NCI-H2029 treated with DMSO at 0.1 percent for 48 hours (cell line): ENCODE measurements around the gene ZMYND11.
"Not testable (repeated sequence)": the region's sequence is repeated elsewhere in the genome, so short reads cannot be mapped to it uniquely, and the experiment has no call there.

Experiments used
- DNase-seq: peaks from one replicate; lab custom pipeline; 2025; lab: John Stamatoyannopoulos, UW

ZMYND11 gene

DNA sequence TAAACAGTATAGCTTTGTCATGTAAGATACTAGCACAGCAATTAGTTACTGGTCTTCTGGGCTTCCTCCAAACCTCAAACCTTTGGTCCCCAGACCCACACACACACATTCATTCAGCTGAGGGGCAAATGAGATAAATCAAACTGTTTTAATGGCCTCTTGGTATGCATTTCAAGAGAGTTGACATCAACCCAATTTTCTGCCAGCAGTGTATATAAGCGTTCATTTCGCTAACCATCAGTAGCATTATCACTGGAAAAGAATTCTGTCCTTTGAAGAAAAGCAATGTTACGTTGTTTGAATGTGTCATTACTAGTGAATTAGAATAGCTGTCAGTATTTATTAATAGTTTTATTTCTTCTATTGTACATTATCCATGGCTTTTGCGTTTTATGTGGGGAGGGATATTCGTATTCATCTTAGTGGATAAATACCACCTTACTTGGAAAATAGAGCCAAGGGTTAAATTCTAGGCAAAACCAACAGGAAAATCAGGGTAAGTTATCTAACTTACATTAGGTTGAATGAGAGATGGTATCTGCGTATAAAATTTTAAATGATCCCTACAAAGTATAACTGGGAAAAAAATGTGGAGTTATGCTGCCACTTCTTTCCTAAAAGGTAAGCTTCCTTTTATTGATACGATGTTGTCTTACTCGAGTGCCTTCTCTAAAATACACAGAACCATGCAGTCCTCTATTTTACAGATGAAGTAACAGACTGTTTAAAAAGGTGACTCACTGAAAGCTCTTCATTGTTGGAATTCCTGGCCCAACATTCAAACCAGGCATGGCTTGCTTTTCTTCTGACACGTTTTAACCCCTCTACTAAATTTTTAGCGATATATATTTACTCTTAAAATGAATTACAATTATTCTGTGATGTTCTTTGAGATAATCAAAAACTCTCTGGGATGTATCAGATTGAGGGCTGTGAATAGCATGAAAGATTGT, 2.0 kb upstream of the ZMYND11 start:
- DNase-seq, result no peak

DNA sequence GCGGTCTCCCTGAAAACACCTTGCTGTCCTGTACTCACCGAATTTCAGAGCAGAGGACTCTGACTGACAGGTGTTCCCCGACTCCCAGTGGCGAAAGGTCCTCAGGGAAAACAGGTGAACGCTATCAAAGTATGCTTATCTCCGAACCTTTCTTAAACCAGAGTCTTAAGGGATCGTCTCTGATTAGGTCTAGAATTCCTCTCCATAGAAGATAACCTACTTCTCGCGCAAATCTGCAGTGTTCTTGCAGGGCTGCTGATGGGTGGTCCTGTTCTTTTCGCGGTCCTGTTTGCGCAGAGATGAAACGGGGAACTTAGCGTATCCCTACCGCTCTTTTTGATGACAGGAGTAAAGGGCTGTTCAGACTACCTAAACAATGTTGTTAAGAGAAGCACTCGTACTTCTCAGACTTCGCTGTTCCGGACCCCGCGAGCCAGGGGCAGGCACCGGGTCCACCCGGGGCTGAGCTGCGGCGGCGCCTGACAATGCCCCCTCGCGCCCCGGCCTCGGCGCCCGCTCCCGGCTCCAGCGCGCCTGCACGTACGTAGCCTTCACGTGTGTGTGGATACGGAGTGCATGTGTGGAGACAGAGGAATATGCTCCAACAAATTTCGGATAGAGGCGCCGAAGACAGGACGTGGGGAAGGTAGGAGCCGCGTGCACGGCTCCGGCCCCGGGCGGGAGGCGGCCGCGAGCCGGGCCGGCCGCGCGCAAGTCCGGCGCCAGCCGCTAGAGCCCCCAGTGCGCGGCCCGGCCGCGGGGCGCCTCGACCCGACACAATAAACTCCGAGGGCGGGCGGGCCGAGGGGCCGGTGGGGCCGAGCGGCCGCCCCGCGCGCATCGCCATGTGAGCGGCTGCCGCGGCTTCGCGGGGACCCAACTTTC, 766 bp upstream of the ZMYND11 start:
- no peak for DNase-seq

DNA sequence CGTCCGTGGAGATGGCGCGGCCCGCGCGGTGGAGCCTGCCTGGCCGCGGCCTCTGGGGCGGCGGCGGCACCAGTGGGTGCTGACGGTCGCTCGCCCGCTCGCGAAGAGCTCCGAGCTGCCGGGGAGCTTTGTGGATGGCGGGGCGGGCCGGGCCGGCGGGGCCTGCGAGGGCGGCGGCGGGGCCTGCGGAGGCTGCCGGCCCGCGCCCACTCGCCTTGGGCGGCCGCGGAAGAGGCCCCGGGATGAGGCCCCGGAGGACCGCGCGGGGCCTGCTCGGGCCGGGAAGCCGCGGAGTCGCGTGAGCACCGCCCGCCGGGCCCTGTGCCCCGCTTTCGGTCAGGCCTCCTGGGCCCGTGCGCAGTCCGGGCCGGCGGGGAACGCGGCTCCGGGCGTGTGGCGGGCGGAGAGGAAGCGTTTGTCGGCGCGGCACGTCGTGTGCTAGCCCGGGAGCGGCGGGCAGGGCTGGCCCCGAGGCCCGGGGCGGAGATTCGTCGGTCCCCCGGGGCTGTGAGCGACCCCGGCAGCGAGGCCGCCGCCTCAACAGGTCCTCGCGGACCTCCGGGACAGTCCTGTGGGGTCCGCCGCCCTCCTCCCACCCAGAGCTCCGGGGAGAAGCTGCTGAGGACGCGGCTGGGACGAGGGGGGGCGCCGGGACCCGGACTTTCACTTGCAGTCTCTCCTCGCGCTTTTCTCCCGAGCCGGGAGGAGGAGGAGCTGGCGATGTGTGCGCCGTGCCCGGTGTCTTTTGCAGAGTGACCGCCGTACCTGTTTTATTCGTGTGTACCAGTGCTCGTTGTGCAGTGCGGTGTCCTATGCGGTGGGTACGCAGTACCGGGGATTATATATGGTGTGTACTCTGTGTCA, 578 bp downstream of the ZMYND11 start:
- DNase-seq, result no peak

DNA sequence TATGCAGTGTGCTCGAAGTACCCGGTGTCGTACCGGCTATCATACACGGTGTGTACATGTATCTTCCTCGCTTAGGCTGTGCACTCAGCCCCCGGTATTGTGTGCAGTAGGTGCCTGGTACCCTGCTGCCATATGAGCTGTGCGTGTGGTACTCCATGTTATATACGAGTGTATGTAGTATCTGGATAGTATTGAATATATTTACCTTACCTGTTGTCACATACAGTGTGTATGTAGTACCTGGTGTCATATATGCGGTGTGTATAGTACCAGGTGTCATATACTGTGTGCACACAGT, 1.2 kb downstream of the ZMYND11 start:
- no peak for DNase-seq

DNA sequence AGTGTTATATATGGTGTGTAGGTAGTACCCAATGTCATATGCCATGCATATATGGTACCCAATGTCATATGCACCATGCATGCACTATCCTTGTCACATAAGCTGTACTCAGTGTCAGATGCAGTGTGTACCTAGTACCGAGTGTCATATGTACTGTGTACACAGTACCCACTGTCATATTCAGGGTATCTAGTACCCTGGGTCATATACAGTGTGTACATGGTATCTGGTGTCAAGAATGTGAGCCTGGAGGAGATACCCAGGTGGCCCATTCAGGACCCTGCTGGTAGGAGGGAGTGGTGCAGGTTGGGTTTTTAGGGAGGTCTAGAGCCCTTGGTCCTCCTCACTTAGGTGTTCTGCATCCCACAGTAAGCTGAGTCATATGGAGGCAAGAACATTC, 1.8 kb downstream of the ZMYND11 start:
- no peak for DNase-seq

DNA sequence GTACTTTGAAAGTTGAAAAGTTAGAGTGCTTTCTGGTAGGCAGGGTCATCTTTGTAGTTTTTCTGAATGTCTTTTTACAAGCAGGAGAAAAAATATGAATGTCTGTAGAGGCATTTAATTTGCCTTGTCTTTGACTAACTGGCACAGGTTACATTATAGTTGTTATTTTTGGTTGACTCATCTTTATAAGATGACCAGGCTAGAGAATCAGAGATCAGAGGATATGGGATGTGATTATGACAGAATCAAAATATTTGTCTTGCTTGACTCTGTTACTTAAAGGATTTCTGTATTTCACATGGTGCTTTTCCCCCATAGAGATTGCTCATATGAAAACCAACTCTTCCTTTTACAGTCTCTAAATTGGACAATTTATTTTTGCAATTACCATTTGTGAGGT, 2.4 kb downstream of the ZMYND11 start:
- no peak for DNase-seq

DNA sequence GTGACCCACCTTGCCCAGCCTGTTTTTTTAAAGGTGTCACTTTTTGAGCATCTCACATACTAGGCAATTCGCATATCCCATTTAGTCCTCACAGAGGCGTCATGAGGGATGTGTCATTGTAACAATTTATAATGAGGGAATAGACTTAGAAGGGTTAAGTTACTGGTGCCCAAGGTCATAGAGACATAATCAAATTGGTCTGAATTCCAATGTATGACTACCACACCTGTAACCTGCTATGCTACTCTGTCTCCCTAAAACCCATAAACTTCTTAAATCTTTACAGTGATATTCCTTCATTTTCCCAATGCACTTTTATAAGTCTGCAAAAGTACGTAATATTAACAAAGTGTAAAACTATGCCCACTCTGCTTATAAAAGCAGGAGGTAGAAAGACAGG, 7.1 kb downstream of the ZMYND11 start:
- DNase-seq, result no peak

DNA sequence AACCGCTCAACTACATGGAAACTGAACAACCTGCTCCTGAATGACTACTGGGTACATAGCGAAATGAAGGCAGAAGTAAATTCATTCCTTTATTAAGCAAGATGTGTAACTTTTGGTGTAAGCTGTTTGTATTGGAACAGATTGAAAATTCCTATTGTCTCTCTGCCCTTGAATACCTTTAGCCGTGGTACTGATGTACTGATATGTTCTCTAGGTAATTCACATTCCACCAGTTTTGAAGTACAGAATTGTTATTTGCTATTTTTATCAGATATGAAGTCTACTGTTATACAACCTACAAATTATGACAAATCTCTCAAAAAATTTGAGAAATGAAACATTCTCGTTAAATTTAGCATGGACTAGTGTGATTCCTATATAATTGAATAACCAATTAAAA, 17.7 kb downstream of the ZMYND11 start:
- DNase-seq, result no peak

DNA sequence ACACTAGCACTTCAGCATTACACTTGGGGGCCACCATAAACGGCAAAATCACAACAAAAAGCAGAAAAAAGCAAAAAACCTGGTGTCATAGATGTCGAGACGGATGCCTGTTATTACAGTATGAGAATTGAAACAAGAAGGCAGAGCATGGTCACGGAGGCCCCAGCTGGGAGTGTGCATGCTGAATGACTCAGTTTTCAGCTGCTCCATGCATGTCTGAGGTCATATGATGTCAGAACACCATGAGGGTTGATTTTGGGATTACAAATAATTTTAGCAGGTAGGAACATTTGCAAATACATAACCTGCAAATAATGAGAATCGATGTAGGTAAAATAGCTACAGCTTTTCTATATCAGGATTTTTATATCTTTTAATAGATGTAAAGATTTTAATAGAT, 19.1 kb downstream of the ZMYND11 start:
- DNase-seq, result no peak

DNA sequence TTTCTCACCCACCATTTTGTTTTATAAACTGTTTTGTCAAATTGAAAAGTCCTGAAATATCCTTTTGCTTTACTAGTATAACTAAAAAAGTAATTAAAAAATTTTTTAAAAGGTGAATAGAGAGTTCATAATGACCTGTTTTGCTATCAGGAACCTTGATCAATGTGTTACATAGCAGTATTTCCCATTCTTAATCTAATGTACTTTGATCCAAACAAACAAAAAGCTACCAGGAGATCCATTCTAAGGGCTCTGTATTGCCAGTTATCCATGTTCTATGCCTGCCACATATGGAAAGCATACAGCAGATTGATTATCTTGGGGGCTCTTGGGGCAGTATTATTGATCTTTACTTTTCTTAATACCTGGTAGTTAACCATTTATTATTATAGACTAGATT, 32.1 kb downstream of the ZMYND11 start:
- no peak for DNase-seq

DNA sequence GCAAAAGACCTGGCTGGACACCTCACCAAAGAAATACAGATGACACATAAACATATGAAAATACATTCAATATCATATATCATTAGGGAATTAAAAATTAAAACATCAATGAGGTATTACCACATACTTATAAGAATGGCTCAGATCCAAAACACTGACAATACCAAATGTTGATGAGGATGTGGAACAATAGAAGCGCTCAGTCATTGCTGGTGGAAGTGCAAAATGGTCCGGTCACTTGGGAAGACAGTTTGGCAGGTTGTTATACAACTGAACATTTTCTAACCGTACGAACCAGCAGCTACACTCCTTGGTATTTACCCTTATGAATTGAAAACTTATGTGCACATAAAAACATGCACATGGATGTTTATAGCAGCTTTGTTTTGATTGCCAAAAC, 38.5 kb downstream of the ZMYND11 start:
- no peak for DNase-seq

DNA sequence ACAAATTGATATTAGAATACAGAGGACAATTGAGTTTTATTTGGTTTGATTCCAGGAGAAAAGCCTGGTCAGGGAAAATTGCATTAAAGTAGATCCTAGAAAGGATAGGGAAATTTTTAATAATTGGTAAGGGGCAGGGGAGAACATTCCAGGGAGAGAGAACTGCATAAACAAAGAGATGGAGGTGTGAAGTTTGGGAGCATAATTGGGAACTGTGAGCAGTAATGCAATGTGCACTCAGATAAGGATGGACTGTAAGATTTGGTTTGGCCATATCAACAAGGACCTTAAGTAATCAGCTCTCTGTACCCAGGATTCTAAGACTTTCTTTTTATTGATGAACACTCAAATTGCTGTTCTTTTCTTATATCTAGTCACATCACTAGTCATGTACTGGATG, 41.4 kb downstream of the ZMYND11 start:
- DNase-seq, result no peak

DNA sequence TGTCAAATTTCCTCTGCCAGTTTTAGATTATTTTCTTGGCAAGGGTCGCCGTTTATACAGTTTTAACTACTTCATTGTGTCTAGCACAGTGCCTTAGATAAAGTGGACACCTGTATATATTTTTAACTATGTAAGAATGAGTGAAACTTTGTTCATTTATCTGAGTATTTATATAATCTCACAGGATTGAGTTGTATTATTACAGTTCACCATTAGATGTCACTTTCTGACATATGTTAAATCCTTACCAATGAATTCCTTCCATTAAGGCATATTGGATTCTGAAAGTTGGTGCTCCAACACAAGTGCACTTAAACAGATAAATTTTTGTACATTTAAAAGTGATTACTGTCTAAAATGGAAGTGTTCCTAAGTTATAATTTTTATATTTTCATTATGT, 43.0 kb downstream of the ZMYND11 start:
- no peak for DNase-seq

DNA sequence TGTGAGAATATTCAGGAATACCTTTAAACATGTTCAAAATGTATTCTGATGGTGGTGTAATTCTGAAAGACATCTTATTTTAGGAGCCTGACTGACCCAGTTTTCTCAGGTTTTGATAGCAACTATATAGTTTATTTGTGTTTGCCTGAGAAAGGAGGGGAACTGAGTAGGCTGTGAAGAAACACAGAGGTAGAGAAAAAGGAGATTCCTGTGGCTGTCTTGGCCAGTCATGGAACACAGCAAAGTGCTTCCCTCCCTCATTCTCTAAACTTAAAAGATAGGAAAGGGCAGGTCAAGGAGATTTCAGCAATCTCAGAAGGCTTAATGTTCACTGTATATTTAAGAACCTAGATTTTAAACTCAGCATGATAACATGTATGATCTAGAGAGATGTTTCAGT, 43.5 kb downstream of the ZMYND11 start:
- no peak for DNase-seq

DNA sequence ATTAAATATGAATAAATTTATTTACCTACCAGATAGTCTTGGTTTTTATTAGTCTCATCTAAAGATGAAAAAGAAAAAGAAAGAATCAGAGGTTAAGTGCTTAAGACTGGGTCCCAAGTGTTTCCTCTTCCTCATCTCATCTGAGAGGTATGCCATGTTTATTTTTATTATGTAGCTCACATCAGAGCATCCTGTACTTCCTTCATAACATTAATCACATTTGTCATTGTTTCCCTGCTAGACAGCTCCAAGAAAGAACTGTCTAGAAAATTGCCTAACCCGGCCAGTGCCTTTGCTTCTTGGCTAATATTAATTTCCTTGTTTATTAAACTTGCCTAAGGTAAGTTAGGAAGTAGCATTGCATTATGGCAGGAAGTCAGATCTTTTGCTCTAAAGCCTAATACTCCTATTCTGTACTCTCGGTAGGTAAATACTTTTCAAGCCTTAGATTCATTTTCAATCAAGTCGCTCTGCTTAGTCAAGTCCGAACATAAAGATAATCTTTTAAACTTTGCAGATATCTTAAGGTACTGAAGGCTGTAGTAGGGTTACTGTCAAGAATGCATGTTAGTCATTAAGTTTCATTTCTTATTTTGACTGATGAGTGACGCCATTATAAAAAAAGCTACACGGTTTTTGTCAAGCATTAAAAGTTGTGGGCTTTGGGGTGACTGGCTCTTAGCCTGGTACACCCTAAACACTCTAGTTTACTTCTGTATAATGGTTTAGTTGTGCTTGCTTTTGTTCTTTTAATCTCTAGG, 47.4 kb downstream of the ZMYND11 start:
- DNase-seq, result no peak

DNA sequence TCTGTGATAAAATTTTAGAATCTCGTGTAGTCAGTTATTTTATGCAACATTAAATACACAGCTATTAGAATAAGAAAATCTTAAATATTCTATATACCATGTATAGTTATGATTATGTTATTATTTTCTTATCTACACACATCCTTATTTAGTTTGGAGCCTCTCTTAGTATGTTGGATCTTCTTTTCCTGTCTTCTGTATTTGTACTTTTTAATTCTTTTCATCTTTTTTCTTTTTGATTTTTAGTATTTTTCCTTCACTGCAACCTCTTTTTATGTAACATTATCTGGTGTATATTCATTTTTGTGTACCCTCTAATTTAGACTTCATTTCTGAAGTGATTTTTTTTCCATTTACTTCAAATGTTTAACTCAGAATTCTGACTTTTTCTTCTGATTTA, 48.9 kb downstream of the ZMYND11 start:
- no peak for DNase-seq

DNA sequence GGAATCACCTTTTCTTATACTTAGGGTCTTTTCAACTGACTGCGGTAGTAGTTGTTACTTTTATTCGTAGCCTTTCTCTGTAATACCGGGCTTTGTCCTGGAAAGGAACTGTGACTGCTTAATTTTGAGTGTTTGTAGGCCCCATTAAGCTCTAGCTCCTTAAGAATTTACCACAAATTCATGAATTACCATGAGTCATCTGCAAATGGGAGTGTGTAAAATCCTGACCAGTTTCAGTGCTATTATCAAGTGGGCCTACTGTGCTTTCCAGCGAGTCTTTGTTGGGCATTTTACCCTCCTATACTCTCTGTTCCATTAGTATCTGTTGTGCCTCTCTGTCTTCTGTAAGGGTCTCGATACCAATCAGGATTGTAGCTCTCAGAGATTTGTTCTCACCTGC, 49.7 kb downstream of the ZMYND11 start:
- no peak for DNase-seq

DNA sequence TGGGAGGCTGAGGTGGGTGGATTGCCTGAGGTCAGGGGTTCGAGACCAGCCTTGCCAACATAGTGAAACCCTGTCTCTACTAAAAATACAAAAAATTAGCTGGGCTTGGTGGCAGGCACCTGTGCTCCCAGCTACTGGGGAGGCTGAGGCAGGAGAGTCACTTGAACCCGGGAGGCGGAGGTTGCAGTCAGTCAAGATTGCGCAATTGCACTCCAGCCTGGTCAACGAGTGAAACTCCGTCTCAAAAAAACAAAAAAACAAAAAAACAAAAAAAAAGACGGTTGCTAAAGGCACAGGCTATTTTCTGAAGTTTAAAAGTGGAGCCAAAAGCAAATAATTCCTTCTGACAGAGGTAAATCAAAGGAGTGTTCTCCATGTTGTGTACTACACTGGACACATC, 50.3 kb downstream of the ZMYND11 start:
- DNase-seq, result not testable (repeated sequence)

DNA sequence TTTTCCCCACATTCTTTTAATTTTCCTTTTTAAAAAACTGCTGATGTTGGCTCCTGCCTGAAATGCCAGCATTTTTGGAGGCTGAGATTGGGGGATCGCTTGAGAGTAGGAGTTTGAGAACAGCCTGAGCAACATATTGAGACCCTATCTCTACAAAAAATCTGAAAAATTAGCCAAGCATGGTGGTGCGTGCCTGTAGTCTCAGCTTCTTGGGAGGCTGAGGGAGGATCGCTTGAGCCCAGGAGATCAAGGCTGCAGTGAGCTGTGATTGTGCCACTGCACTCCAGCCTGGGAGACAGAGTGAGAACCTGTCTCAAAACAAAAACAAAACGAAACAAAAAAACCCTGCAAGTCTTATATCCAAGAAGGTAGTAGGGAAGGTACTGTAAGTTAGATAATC, 51.7 kb downstream of the ZMYND11 start:
- no peak for DNase-seq

DNA sequence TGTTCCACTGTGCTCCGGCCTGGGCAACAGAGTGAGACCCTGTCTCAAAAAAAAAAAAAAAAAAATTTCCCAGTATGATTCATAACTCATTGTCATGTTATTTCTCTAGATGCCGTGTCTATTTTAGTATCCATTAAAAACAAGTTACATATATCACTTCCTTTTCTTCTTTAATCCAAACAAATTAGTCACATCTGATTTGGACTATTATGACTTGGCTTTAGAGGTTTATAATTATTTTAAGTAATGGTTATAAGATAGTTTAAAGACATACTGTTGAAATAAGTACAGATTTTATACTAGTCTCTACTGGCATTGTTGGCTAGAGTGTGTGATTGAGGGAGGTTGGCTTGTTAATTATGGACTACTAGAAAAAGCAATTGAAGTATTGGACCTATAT, 53.3 kb downstream of the ZMYND11 start:
- no peak for DNase-seq

DNA sequence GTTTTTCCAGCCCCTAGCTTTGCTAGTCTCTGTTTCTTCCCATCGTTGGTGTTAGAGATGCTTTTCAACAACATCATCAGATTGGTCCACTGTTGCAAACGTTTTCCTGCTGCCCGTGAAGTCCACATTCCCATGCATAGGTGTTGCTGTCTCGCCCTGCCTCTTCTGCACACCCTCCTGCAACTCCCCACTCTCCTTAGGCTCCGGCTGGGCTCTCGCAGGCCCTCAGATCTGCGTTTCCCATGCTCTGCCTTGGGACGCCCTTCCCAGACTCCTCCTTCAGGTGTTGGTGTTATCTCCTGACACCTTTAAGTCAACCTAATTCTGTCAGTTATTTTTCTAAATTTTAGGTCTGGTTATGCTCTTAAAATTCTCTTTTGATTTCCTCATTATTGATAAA, 55.0 kb downstream of the ZMYND11 start:
- no peak for DNase-seq
